ENCODE measurements around the gene PCDHGB3.
"Not testable (repeated sequence)": the region's sequence is repeated elsewhere in the genome, so short reads cannot be mapped to it uniquely, and the experiment has no call there.

PCDHGB3 gene

GRCh38 chr5:141417494-141418172 is 47.6 kb downstream of the PCDHGB3 start, which contains the start of gene PCDHGB7:
Gene PCDHGB7 (plus strand): TSS chr5:141417677. CDS start chr5:141417860, 183 bp downstream.
- peak; percentile 82 for TF ChIP-seq CTCF (IDR thresholded peaks at IDR 0.05; ENCODE audit: control extremely low read depth, extremely low read depth, low read depth, missing control alignments)
- CTCF ChIA-PET: interaction anchor here (0.6 to 12.7 kb wide), 28 partner anchors 11 to 196 kb away, joined by 3 to 180 read pairs (median 5); partner anchors contain the start of genes PCDHGA1, PCDHGA12, PCDHGA2 and PCDHGB6
- DNase-seq (ENCODE audit: extremely low spot score): peak; percentile 64
- POLR2A ChIA-PET: not testable (repeated sequence)

GRCh38 chr5:141419074-141419880 is 49.2 kb downstream of the PCDHGB3 start:
- DNase-seq (ENCODE audit: extremely low spot score): no peak
- TF ChIP-seq CTCF (IDR thresholded peaks at IDR 0.05; ENCODE audit: control extremely low read depth, extremely low read depth, low read depth, missing control alignments): no peak
- ChIA-PET CTCF (interaction anchor here (1.6 to 12.7 kb wide), 11 partner anchors 10 to 149 kb away, joined by 3 to 180 read pairs (median 27); partner anchors contain the start of genes PCDHGA12 and PCDHGB6), POLR2A (no interaction called here)

DNA sequence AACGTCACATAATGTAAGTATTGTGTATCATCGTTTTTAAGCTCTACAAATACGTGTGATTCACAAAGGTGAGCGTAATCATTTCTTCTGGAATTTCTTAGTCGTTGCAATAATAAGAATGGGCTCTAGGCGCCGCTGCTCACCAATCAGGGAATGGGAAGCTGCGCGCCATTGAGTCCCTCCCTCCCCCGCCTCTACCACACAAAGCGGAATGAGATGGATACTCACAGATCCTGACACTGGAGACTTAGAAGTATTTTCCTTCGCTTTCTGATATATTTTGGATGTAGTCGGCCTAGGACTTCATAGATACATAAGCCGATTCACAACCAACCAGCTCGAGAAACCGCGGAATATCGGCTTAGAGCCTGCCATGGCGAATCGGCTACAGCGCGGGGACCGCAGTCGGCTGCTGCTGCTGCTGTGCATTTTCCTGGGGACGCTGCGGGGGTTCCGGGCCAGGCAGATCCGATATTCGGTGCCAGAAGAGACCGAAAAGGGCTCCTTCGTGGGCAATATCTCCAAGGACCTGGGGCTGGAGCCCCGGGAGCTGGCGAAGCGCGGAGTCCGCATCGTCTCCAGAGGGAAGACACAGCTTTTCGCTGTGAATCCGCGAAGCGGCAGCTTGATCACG is 50.9 kb downstream of the PCDHGB3 start, which contains the start of gene PCDHGA11:
PCDHGA11 (plus strand) TSS at position 197 of the 634 bp plus-strand sequence; CDS start at position 374, 177 bp downstream.
- CTCF ChIA-PET: interaction anchor here (0.7 to 12.7 kb wide), 43 partner anchors 8 to 634 kb away, joined by 3 to 174 read pairs (median 5); partner anchors contain the start of genes DIAPH1, HDAC3, PCDHA1 and PCDHGA1
- peak; percentile 71 for TF ChIP-seq CTCF (IDR thresholded peaks at IDR 0.05; ENCODE audit: control extremely low read depth, extremely low read depth, low read depth, missing control alignments)
- DNase-seq (ENCODE audit: extremely low spot score): peak; percentile 69
- POLR2A ChIA-PET: no interaction called here

- CTCF ChIA-PET: interaction anchor here (0.8 to 12.7 kb wide), 35 partner anchors 9 to 635 kb away, joined by 3 to 174 read pairs (median 5); partner anchors contain the start of genes DIAPH1, PCDHA1, PCDHGA1 and PCDHGA10
- POLR2A ChIA-PET: no interaction called here
- no peak for TF ChIP-seq CTCF (IDR thresholded peaks at IDR 0.05; ENCODE audit: control extremely low read depth, extremely low read depth, low read depth, missing control alignments)
- DNase-seq (ENCODE audit: extremely low spot score): no peak
These were observed 51.4 kb downstream of the PCDHGB3 start for GRCh38 chr5:141421489-141421855.

Data from GM10248 (cell line).